Nephron progenitor cell (in vitro differentiated cells): ENCODE results near the gene PLIN3.

ENCODE experiments used
- DNase-seq: peaks from one replicate; pipeline ENCODE4 v3.0.0; 2021
- H3K27ac Mint-ChIP-seq: 2 replicates; pipeline ENCODE4 v1.8.0; 2021; ENCODE audit warnings: mild to moderate bottlenecking, moderate library complexity, mixed read lengths
- H3K27me3 Mint-ChIP-seq: 2 replicates; pipeline ENCODE4 v1.8.0; 2021; ENCODE audit warnings: mild to moderate bottlenecking, low read depth, mixed read lengths; ENCODE audit not compliant: poor library complexity
- H3K36me3 Mint-ChIP-seq: 2 replicates; pipeline ENCODE4 v1.8.0; 2021; ENCODE audit warnings: low read depth, mixed read lengths
- H3K4me1 Mint-ChIP-seq: 2 replicates; pipeline ENCODE4 v1.8.0; 2021; ENCODE audit warnings: mixed read lengths
- H3K4me3 Mint-ChIP-seq: 2 replicates; pipeline ENCODE4 v1.8.0; 2021; ENCODE audit warnings: mild to moderate bottlenecking, moderate library complexity, mixed read lengths
- H3K9me3 Mint-ChIP-seq: 2 replicates; pipeline ENCODE4 v1.8.0; 2021; ENCODE audit warnings: mild to moderate bottlenecking, moderate library complexity, mixed read lengths
- TF ChIP-seq, protein P1 (sequence below): fragments of 200-600 bp; sonication (generic); IDR thresholded peaks from 2 replicates; pipeline ENCODE4 v1.5.0; 2021; ENCODE audit warnings: antibody characterized with exemption

PLIN3 gene

DNA sequence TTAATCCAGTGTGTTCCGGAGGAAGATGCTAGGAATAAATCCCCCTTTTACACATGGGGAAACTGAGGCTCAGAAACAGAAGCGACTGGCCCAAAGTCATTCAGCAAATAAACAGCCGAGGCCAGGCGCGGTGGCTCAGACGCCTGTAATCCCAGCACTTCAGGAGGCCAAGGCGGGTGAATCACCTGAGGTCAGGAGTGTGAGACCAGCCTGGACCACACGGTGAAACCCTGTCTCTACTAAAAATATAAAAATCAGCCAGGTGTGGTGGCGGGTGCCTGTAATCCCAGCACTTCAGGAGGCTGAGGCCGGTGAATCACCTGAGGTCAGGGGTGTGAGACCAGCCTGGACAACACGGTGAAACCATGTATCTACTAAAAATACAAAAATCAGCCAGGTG is 11.6 kb upstream of the PLIN3 start:
- H3K4me3 Mint-ChIP-seq = no peak overlapping the region
- no peaks in the 10 kb centered on the region for H3K36me3 Mint-ChIP-seq
- H3K27me3 Mint-ChIP-seq = peaks cover 2% of the 10 kb centered on the region
- no peak overlapping the region for H3K27ac Mint-ChIP-seq
- no peaks in the 10 kb centered on the region for H3K9me3 Mint-ChIP-seq
- TF ChIP-seq, protein P1, sequence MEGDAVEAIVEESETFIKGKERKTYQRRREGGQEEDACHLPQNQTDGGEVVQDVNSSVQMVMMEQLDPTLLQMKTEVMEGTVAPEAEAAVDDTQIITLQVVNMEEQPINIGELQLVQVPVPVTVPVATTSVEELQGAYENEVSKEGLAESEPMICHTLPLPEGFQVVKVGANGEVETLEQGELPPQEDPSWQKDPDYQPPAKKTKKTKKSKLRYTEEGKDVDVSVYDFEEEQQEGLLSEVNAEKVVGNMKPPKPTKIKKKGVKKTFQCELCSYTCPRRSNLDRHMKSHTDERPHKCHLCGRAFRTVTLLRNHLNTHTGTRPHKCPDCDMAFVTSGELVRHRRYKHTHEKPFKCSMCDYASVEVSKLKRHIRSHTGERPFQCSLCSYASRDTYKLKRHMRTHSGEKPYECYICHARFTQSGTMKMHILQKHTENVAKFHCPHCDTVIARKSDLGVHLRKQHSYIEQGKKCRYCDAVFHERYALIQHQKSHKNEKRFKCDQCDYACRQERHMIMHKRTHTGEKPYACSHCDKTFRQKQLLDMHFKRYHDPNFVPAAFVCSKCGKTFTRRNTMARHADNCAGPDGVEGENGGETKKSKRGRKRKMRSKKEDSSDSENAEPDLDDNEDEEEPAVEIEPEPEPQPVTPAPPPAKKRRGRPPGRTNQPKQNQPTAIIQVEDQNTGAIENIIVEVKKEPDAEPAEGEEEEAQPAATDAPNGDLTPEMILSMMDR = no peak
- no peak for DNase-seq
- peaks cover 8% of the 10 kb centered on the region for H3K4me1 Mint-ChIP-seq

GRCh38 chr19:4878491-4878968 is 11.1 kb upstream of the PLIN3 start:
- Mint-ChIP-seq H3K27ac (no peak overlapping the region), H3K9me3 (no peaks in the 10 kb centered on the region), H3K36me3 (no peaks in the 10 kb centered on the region), H3K4me3 (no peak overlapping the region), H3K4me1 (peaks cover 13% of the 10 kb centered on the region), H3K27me3 (peaks cover 7% of the 10 kb centered on the region)
- TF ChIP-seq, protein P1 = no peak
- DNase-seq = peak; percentile 33

DNA sequence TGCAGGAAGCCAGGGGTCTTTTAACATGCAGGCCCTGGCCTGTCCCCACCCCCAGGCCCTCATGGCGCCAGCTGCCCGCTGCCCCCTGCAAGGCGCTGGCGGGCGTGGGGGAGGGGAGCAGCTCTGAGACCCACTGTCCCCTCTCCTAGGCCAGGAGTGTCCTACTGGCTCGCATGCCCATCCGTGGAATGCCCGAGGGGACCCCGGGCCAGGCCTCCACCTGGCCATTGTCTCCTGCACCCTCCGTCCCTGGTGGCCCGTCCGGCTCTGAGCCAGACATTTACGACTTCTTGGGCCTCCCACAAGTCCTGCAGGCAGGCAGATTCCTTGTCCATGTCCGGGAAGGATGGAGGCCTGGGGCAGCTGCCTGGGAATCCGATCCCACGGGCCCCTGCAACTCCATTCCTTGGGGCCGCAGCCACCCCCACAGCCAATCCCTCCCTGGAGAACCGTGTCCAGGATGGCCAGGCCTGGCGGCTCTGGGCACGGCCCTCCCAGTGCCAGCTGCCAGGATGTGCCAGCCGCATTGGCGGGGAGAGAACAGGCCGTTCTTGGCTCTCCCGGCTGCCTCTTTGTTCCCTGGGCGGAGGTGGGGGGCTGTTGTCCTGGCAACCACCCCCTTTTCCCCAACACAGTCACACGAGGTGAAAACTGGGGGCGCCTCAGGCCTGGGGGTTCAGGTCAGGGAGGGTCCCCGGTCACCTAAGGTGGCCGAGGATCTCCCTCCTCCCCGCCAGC is 10.5 kb upstream of the PLIN3 start:
- H3K36me3 Mint-ChIP-seq = no peaks in the 10 kb centered on the region
- H3K9me3 Mint-ChIP-seq = no peaks in the 10 kb centered on the region
- no peak overlapping the region for H3K4me3 Mint-ChIP-seq
- H3K27ac Mint-ChIP-seq = no peak overlapping the region
- peaks cover 14% of the 10 kb centered on the region for H3K4me1 Mint-ChIP-seq
- TF ChIP-seq, protein P1 = no peak
- peak; percentile 38 for DNase-seq
- H3K27me3 Mint-ChIP-seq = peaks cover 9% of the 10 kb centered on the region

DNA sequence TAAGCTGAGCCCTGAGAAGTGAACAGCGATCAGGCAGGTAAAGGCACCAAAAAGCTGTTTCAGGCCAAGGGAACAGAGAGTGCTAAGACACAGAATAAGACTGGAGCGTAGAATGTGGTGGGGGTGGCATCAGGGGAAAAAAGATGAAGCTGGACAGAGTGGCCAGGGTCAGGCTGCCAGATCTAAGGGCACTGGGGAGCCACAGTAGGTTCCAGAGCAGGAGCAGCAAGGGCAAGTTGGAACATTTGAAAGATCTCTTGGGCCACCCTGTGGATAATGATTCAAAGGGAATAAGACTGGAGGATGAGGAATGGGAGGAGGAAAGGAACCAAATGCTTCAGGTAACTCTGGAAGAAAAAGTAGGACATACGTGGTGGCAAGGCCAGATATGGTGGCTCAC is 6.5 kb upstream of the PLIN3 start:
- peaks cover 14% of the 10 kb centered on the region for H3K27me3 Mint-ChIP-seq
- H3K4me1 Mint-ChIP-seq = peaks cover 30% of the 10 kb centered on the region
- TF ChIP-seq, protein P1 = no peak
- no peaks in the 10 kb centered on the region for H3K36me3 Mint-ChIP-seq
- no peaks in the 10 kb centered on the region for H3K9me3 Mint-ChIP-seq
- H3K4me3 Mint-ChIP-seq = no peak overlapping the region
- DNase-seq = no peak
- no peak overlapping the region for H3K27ac Mint-ChIP-seq

GRCh38 chr19:4871711-4872110 is 4.2 kb upstream of the PLIN3 start:
- Mint-ChIP-seq H3K36me3 (no peaks in the 10 kb centered on the region), H3K4me3 (no peak overlapping the region), H3K4me1 (peaks cover 27% of the 10 kb centered on the region), H3K9me3 (no peaks in the 10 kb centered on the region), H3K27me3 (peaks cover 16% of the 10 kb centered on the region), H3K27ac (no peak overlapping the region)
- TF ChIP-seq, protein P1 = no peak
- DNase-seq = no peak
